H9 (cell line): ENCODE results near the gene PPP1R13L. TPM values are rescaled to one million over a fixed set of nuclear protein-coding genes. Genes with fewer than 3 reads are reported as not detected.

Source experiments
- DNase-seq: peaks from one replicate; pipeline ENCODE4 v3.0.0-alpha.2; 2017
- H2AFZ ChIP-seq: one replicate; pipeline ENCODE4 v1.6.1; 2013; ENCODE audit warnings: mild to moderate bottlenecking, low read length, control low read depth, moderate library complexity
- H2AK5ac ChIP-seq: 2 replicates; pipeline ENCODE4 v1.6.1; 2013; ENCODE audit warnings: low read length, control low read depth, mixed read lengths; ENCODE audit not compliant: insufficient read length
- H2BK120ac ChIP-seq: one replicate; pipeline ENCODE4 v1.6.1; 2013; ENCODE audit warnings: low read depth, mild to moderate bottlenecking, low read length, control low read depth, inconsistent platforms; ENCODE audit not compliant: poor library complexity, severe bottlenecking
- H2BK12ac ChIP-seq: 2 replicates; pipeline ENCODE4 v1.6.1; 2013; ENCODE audit warnings: low read length, control low read depth, mixed read lengths, low read depth; ENCODE audit not compliant: insufficient read length
- H2BK15ac ChIP-seq: 2 replicates; pipeline ENCODE4 v1.6.1; 2013; ENCODE audit warnings: low read depth, low read length, control low read depth
- H2BK20ac ChIP-seq: one replicate; pipeline ENCODE4 v1.6.1; 2013; ENCODE audit warnings: low read depth, mild to moderate bottlenecking, low read length, control low read depth, inconsistent platforms; ENCODE audit not compliant: poor library complexity, severe bottlenecking
- H2BK5ac ChIP-seq: 2 replicates; pipeline ENCODE4 v1.6.1; 2013; ENCODE audit warnings: low read length, control low read depth, mixed read lengths; ENCODE audit not compliant: insufficient read length
- H3K14ac ChIP-seq: 2 replicates; pipeline ENCODE4 v1.6.1; 2013; ENCODE audit warnings: low read length, control low read depth; ENCODE audit not compliant: insufficient read depth
- H3K18ac ChIP-seq: 2 replicates; pipeline ENCODE4 v1.6.1; 2013; ENCODE audit warnings: low read depth, mild to moderate bottlenecking, mixed read lengths, low read length, control low read depth; ENCODE audit not compliant: insufficient read length
- H3K23ac ChIP-seq: 2 replicates; pipeline ENCODE4 v1.6.1; 2013; ENCODE audit warnings: low read length, control low read depth, mixed read lengths, low read depth; ENCODE audit not compliant: insufficient read length
- H3K23me2 ChIP-seq: 2 replicates; pipeline ENCODE4 v1.6.1; 2013; ENCODE audit warnings: low read depth, mild to moderate bottlenecking, mixed read lengths, low read length, control low read depth; ENCODE audit not compliant: insufficient read length, poor library complexity, severe bottlenecking
- H3K27ac ChIP-seq: 2 replicates; pipeline ENCODE4 v1.5.1; 2013; ENCODE audit warnings: low read length, control low read depth, mixed read lengths, low read depth; ENCODE audit not compliant: insufficient read length
- H3K27me3 ChIP-seq: 2 replicates; pipeline ENCODE4 v1.6.1; 2013; ENCODE audit warnings: low read length, control low read depth, inconsistent platforms; ENCODE audit not compliant: insufficient read depth
- H3K4ac ChIP-seq: 2 replicates; pipeline ENCODE4 v1.6.1; 2013; ENCODE audit warnings: low read depth, mild to moderate bottlenecking, control low read depth, inconsistent platforms, low read length, moderate library complexity
- H3K4me1 ChIP-seq: 2 replicates; pipeline ENCODE4 v1.6.1; 2013; ENCODE audit warnings: low read length, control low read depth, inconsistent platforms; ENCODE audit not compliant: insufficient read depth
- H3K4me2 ChIP-seq: 2 replicates; pipeline ENCODE4 v1.6.1; 2013; ENCODE audit warnings: low read length, control low read depth, mixed read lengths; ENCODE audit not compliant: insufficient read length, insufficient read depth
- H3K56ac ChIP-seq: 2 replicates; pipeline ENCODE4 v1.6.1; 2013; ENCODE audit warnings: low read depth, mild to moderate bottlenecking, mixed read lengths, low read length, control low read depth; ENCODE audit not compliant: insufficient read length
- H3K79me1 ChIP-seq: 2 replicates; pipeline ENCODE4 v1.6.1; 2013; ENCODE audit warnings: low read depth, mild to moderate bottlenecking, moderate library complexity, low read length, control low read depth, inconsistent platforms; ENCODE audit not compliant: insufficient read depth, poor library complexity, severe bottlenecking
- H3K79me2 ChIP-seq: 2 replicates; pipeline ENCODE4 v1.6.1; 2013; ENCODE audit warnings: low read length, control low read depth, inconsistent platforms; ENCODE audit not compliant: insufficient read depth
- H3K9ac ChIP-seq: 2 replicates; pipeline ENCODE4 v1.6.1; 2013; ENCODE audit warnings: low read length, control low read depth, mixed read lengths; ENCODE audit not compliant: insufficient read length; ENCODE audit errors: extremely low read depth
- H3K9me3 ChIP-seq: one replicate; pipeline ENCODE4 v1.6.1; 2013; ENCODE audit warnings: low read depth, low read length, inconsistent platforms; ENCODE audit not compliant: control insufficient read depth
- H3T11ph ChIP-seq: one replicate; pipeline ENCODE4 v1.6.1; 2013; ENCODE audit warnings: mild to moderate bottlenecking, low read length, control low read depth, inconsistent platforms
- H4K20me1 ChIP-seq: one replicate; pipeline ENCODE4 v1.6.1; 2013; ENCODE audit not compliant: control insufficient read depth, insufficient read length, insufficient read depth
- H4K5ac ChIP-seq: 2 replicates; pipeline ENCODE4 v1.6.1; 2013; ENCODE audit warnings: low read depth, mild to moderate bottlenecking, mixed read lengths, low read length, control low read depth; ENCODE audit not compliant: insufficient read length
- H4K8ac ChIP-seq: replicated peaks from 2 replicates; pipeline ENCODE4 v1.6.1; 2013; ENCODE audit warnings: low read length, control low read depth, mixed read lengths, low read depth; ENCODE audit not compliant: insufficient read length
- H4K91ac ChIP-seq: 2 replicates; pipeline ENCODE4 v1.6.1; 2013; ENCODE audit warnings: low read depth, mild to moderate bottlenecking, moderate library complexity, mixed read lengths, low read length, control low read depth; ENCODE audit not compliant: insufficient read length
- H3K27ac Mint-ChIP-seq, 3 experiments: 2 replicates in 2 of 3; 3 replicates in 1 of 3; pipeline ENCODE4 v1.8.0; 2020 to 2021; ENCODE audit warnings: mixed read lengths in 3 of 3, mild to moderate bottlenecking in 1 of 3, moderate library complexity in 1 of 3
- H3K27me3 Mint-ChIP-seq: 2 replicates; pipeline ENCODE4 v1.8.0; 2021; ENCODE audit warnings: low read depth, mild to moderate bottlenecking, moderate library complexity, mixed read lengths
- H3K36me3 Mint-ChIP-seq, 3 experiments: 2 replicates in 2 of 3; 3 replicates in 1 of 3; pipeline ENCODE4 v1.8.0; 2020 to 2021; ENCODE audit warnings: low read depth in 3 of 3, mixed read lengths in 3 of 3; ENCODE audit not compliant: insufficient read depth in 1 of 3
- H3K4me1 Mint-ChIP-seq, 2 experiments: 2 replicates each; pipeline ENCODE4 v1.8.0; 2020; ENCODE audit warnings: mixed read lengths in 2 of 2
- H3K4me3 Mint-ChIP-seq, 2 experiments: 2 replicates in 1 of 2; 3 replicates in 1 of 2; pipeline ENCODE4 v1.8.0; 2020 to 2021; ENCODE audit warnings: mild to moderate bottlenecking in 2 of 2, mixed read lengths in 2 of 2, moderate library complexity in 1 of 2
- H3K9me3 Mint-ChIP-seq, 2 experiments: 2 replicates in 1 of 2; 3 replicates in 1 of 2; pipeline ENCODE4 v1.8.0; 2020; ENCODE audit warnings: mild to moderate bottlenecking in 2 of 2, mixed read lengths in 2 of 2, moderate library complexity in 1 of 2
- CTCF ChIP-seq: fragments of 200-600 bp; sonication (generic); conservative IDR thresholded peaks from 3 replicates; pipeline ENCODE4 v1.8.0; 2021; ENCODE audit warnings: antibody characterized with exemption, mild to moderate bottlenecking
- WGBS: extraction: QIAGEN DNeasy Blood & Tissue Kit; methylation state at CpG from one replicate; pipeline ENCODE4 v1.1.7; 2013; ENCODE audit warnings: missing lambda C conversion rate, low lambda C conversion rate, mixed read lengths; ENCODE audit not compliant: insufficient read length; ENCODE audit errors: extremely low coverage; 5-methylcytosine and 5-hydroxymethylcytosine counted together
- total RNA-seq: library from RNA; stranded (reverse); gene quantifications from 2 replicates; pipeline ENCODE4 v1.2.1, GENCODE V29; 2021

The PPP1R13L gene
- total RNA-seq, 1 experiment from 2014 or later = 42.6 TPM

- no peak overlapping the region; the same call in 1 of the 2 replicates for H3K14ac ChIP-seq
- no peak overlapping the region for H3K56ac ChIP-seq
- Mint-ChIP-seq H3K27me3 (peaks cover 7% of the 10 kb centered on the region), H3K36me3 (peaks cover 0 to 2% (median 0%) of the 10 kb centered on the region in 3 experiments; a peak in 2 of 7 replicates), H3K4me3 (peak overlapping the region in 1 of 2 experiments; percentile 29; a peak in 1 of 5 replicates), H3K27ac (peak overlapping the region in 1 of 3 experiments; percentile 31; a peak in 1 of 7 replicates), H3K9me3 (no peaks in the 10 kb centered on the region), H3K4me1 (no peaks in the 10 kb centered on the region)
- no peak overlapping the region for H2BK20ac ChIP-seq
- no peak overlapping the region for H3K9ac ChIP-seq
- peak overlapping the region; percentile 63 for H3K4me2 ChIP-seq
- no CpG with 5 or more reads among the region's 75 CpGs for WGBS
- H3T11ph ChIP-seq = no peak overlapping the region
- no peak overlapping the region for H3K18ac ChIP-seq
- no peak overlapping the region for H4K8ac ChIP-seq
- H3K23me2 ChIP-seq = peaks cover 12% of the 10 kb centered on the region
- no peaks in the 10 kb centered on the region for H3K79me1 ChIP-seq
- no peaks in the 10 kb centered on the region for H4K20me1 ChIP-seq
- no peak; the same call in 2 of the 3 replicates for TF ChIP-seq CTCF
- no peak overlapping the region for H2BK120ac ChIP-seq
- H3K79me2 ChIP-seq = no peaks in the 10 kb centered on the region
- no peak overlapping the region for H3K4ac ChIP-seq
- H3K23ac ChIP-seq = no peak overlapping the region
- H4K91ac ChIP-seq = no peak overlapping the region
- DNase-seq = peak; percentile 67
- no peak overlapping the region for H2BK12ac ChIP-seq
- H4K5ac ChIP-seq = no peak overlapping the region
- H3K4me1 ChIP-seq = no peaks in the 10 kb centered on the region
- H3K27me3 ChIP-seq = peaks cover 15% of the 10 kb centered on the region; the same call in 1 of the 2 replicates
- no peak overlapping the region for H2AK5ac ChIP-seq
- no peak overlapping the region for H2AFZ ChIP-seq
- no peak overlapping the region for H2BK5ac ChIP-seq
- no peak overlapping the region for H3K27ac ChIP-seq
- H3K9me3 ChIP-seq = no peaks in the 10 kb centered on the region
- H2BK15ac ChIP-seq = no peak overlapping the region
These were observed 19.3 kb downstream of the PPP1R13L start for GRCh38 chr19:45385392-45386221.
